GM18907 (cell line): Measurements from ENCODE around the gene CMIP.

Source experiments
- ATAC-seq: cut with Tn5 transposase; IDR thresholded peaks from one replicate; pipeline ENCODE4 v1.9.1; 2021; ENCODE audit warnings: mild to moderate bottlenecking, moderate library complexity; ENCODE audit not compliant: unreplicated experiment

Gene CMIP

GRCh38 chr16:81595629-81596292 lies 151.2 kb downstream of the CMIP start:
- no peak for ATAC-seq

- no peak for ATAC-seq
Observed at GRCh38 chr16:81597079-81597658, 152.6 kb downstream of the CMIP start.

- ATAC-seq = no peak
Observed at GRCh38 chr16:81598083-81598482, 153.5 kb downstream of the CMIP start.

- ATAC-seq = no peak
Observed at GRCh38 chr16:81599034-81599744, 154.6 kb downstream of the CMIP start.

- no peak for ATAC-seq
Observed at GRCh38 chr16:81600275-81600674, 155.7 kb downstream of the CMIP start.

GRCh38 chr16:81601008-81601428 lies 156.4 kb downstream of the CMIP start:
- no peak for ATAC-seq

GRCh38 chr16:81601601-81602255 lies 157.1 kb downstream of the CMIP start:
- ATAC-seq = no peak

GRCh38 chr16:81602256-81602776 lies 157.7 kb downstream of the CMIP start:
- no peak for ATAC-seq

- ATAC-seq = no peak
Observed at GRCh38 chr16:81602792-81603191, 158.2 kb downstream of the CMIP start.

GRCh38 chr16:81604960-81605383 lies 160.4 kb downstream of the CMIP start:
- no peak for ATAC-seq

GRCh38 chr16:81606039-81606438 lies 161.4 kb downstream of the CMIP start:
- ATAC-seq = no peak

GRCh38 chr16:81607006-81607405 lies 162.4 kb downstream of the CMIP start:
- no peak for ATAC-seq

GRCh38 chr16:81607805-81608522 lies 163.4 kb downstream of the CMIP start:
- no peak for ATAC-seq

GRCh38 chr16:81608523-81609209 lies 164.1 kb downstream of the CMIP start:
- ATAC-seq = no peak

- no peak for ATAC-seq
Observed at GRCh38 chr16:81609323-81609892, 164.8 kb downstream of the CMIP start.

GRCh38 chr16:81610144-81610842 lies 165.7 kb downstream of the CMIP start:
- ATAC-seq = no peak

- ATAC-seq = no peak
Observed at GRCh38 chr16:81610936-81611335, 166.3 kb downstream of the CMIP start.

- no peak for ATAC-seq
Observed at GRCh38 chr16:81611721-81612120, 167.1 kb downstream of the CMIP start.
